ENCODE measurements around the gene PLXNA4.

GRCh38 chr7:132263151-132263550 is 313.1 kb downstream of the PLXNA4 start:
- no peak for TF ChIP-seq SRF (IDR thresholded peaks at IDR 0.05; ENCODE audit: low read depth)
- TF ChIP-seq ZNF274 (IDR thresholded peaks at IDR 0.05; ENCODE audit: low read depth, low read length), result no peak
- no peak for TF ChIP-seq JUND (IDR thresholded peaks at IDR 0.05)
- TF ChIP-seq CTCF (IDR thresholded peaks at IDR 0.05 in 2 of 3, conservative IDR thresholded peaks at IDR 0.05 in 1 of 3; ENCODE audit: borderline replicate concordance in 1 of 3, insufficient read depth in 1 of 3, low read depth in 2 of 3, low read length in 2 of 3), result no peak
- no peak for TF ChIP-seq EZH2 (IDR thresholded peaks at IDR 0.05)
- TF ChIP-seq EGR1 (IDR thresholded peaks at IDR 0.05; ENCODE audit: low read depth), result no peak
- TF ChIP-seq EZH2phosphoT487 (IDR thresholded peaks at IDR 0.05; ENCODE audit: borderline replicate concordance), result no peak
